ENCODE data around the gene PTMA.
"Not testable (repeated sequence)": the region's sequence is repeated elsewhere in the genome, so short reads cannot be mapped to it uniquely, and the experiment has no call there.

PTMA gene

GRCh38 chr2:231749016-231749415 is 40.7 kb downstream of the PTMA start:
- DNase-seq (ENCODE audit: low read depth in 2 of 3, low spot score in 2 of 3), result not testable (repeated sequence)

GRCh38 chr2:231751042-231751815 is 42.9 kb downstream of the PTMA start:
- no peak for DNase-seq (ENCODE audit: low read depth in 2 of 3, low spot score in 2 of 3)

- DNase-seq (ENCODE audit: low read depth in 2 of 3, low spot score in 2 of 3), result no peak
These were observed 43.7 kb downstream of the PTMA start for GRCh38 chr2:231752061-231752460.

- no peak for DNase-seq (ENCODE audit: low read depth in 2 of 3, low spot score in 2 of 3)
These were observed 53.4 kb downstream of the PTMA start for GRCh38 chr2:231761735-231762134.
